Omental fat pad (tissue), 4 donors: ENCODE measurements around the gene POP5. TPM values are rescaled to one million over a fixed set of nuclear protein-coding genes. Genes with fewer than 3 reads are reported as not detected.
A peak's percentile ranks its signal among the peaks of the same experiment; 100 is the strongest.

Source experiments
- ATAC-seq: fragments of 150-250 bp; one replicate; pipeline ENCODE4 v1.9.1; 2016; ENCODE audit warnings: mild to moderate bottlenecking, moderate library complexity; ENCODE audit not compliant: low FRiP score
- DNase-seq: peaks from one replicate; pipeline ENCODE4 v3.0.0-alpha.2; 2019; ENCODE audit warnings: low spot score
- total RNA-seq, 4 donors: library from RNA; depleted of rRNA; stranded (reverse); fragments of >200 nt; gene quantifications; one replicate each; pipeline ENCODE4 v1.1.0, GENCODE V29; 2016
- TF ChIP-seq, protein P1 (sequence below), 3 donors: fragments of 450-650 bp; IDR thresholded peaks; one replicate each; pipeline ENCODE4 v1.5.1; 2016 to 2017; ENCODE audit warnings: antibody characterized with exemption in 3 of 3, mild to moderate bottlenecking in 3 of 3, moderate library complexity in 2 of 3

POP5 gene
- total RNA-seq, 4 donors from 2014 or later: 20.9 to 44.6 (median 34.3) TPM

DNA sequence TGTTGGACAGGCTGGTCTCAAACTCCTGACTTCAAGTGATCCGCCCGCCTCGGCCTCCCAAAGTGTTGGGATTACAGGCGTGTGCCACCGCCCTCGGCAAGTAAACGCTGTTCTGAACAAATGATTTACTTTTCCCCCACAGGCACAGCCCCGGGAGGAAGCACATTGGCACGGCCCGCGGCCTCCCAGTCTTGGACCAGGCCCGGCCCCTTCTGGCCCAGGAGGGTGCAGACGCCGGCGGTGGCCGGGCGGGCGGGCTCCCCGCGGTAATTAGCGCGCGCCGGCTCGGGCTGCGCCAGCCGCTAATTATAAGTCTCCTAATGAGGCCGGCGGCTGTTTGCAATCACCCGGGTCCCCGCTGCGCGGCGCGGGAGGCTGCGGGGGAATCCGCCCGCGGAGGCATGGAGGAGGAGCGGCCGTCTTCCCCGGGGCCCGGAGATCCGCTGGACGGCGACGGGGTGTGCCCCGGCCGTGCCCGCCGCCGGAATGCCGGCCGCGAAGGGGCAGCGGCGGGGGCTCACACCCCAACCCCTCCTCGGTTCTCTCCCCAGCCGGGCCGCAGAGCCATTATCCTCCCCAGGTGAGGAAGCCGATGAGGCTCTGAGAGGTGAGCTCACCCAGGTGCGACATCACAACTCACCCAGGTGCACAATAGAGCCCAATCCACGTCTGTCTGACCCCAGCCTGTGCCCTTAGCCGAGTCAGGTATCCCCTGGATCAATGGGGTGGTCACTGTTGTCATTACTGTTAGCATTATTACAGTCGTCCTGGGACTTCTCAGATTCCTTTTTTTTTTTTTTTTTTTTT lies 3.3 kb upstream of the POP5 start:
- DNase-seq: no peak
- ATAC-seq: peak; percentile 10
- TF ChIP-seq, protein P1, sequence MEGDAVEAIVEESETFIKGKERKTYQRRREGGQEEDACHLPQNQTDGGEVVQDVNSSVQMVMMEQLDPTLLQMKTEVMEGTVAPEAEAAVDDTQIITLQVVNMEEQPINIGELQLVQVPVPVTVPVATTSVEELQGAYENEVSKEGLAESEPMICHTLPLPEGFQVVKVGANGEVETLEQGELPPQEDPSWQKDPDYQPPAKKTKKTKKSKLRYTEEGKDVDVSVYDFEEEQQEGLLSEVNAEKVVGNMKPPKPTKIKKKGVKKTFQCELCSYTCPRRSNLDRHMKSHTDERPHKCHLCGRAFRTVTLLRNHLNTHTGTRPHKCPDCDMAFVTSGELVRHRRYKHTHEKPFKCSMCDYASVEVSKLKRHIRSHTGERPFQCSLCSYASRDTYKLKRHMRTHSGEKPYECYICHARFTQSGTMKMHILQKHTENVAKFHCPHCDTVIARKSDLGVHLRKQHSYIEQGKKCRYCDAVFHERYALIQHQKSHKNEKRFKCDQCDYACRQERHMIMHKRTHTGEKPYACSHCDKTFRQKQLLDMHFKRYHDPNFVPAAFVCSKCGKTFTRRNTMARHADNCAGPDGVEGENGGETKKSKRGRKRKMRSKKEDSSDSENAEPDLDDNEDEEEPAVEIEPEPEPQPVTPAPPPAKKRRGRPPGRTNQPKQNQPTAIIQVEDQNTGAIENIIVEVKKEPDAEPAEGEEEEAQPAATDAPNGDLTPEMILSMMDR (IDR thresholded peaks at IDR 0.05): no peak

DNA sequence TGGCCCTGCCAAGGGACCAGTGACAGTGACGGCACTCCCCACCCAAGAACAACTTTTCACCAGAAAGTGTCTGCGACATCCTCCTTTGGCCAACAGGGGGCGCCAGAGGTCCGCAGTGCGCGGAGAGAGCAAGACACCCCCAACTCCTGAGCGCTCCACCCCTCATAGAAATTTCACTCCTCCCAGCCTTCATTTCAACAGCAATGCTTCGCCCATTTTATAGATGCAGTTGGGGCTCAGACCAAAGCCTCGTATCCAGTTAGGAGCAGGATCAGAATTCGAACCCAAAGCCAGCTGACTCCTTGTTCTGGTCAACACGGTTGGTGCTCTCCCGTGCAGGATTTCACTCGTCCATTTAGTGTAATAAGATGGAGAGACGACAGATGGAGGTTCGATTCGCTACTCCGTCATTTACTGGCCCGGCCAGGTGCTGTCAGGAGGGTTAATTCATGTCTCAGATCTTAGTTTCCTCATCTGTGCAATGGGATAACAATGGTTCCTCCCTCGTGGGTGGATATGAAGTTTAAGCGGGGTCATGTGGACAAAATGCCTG lies 2.4 kb upstream of the POP5 start:
- ATAC-seq: no peak
- DNase-seq: peak; percentile 65
- TF ChIP-seq, protein P1 (IDR thresholded peaks at IDR 0.05): peak in 2 of 3 donors; percentile 59 to 68

DNA sequence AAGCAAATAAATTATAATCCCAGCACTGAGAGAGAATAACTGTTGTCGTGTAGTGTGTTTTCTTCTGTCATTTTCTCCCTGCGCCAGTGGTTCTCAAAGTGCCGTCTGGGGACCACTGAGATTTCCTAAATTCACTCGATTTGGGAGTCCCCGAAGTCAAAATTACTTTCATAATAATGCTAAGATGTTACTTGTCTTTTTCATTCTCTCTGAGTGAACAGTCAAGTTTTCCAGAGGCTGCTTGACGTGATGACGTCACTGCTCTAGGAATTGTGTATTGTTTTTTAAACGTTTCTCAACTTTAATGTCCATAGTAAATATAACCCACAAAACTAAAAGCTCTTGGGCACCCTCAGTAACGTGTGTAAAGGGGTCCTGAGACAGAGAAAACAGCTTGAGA lies 796 bp upstream of the POP5 start:
- ATAC-seq: no peak
- TF ChIP-seq, protein P1 (IDR thresholded peaks at IDR 0.05): no peak
- DNase-seq: no peak

DNA sequence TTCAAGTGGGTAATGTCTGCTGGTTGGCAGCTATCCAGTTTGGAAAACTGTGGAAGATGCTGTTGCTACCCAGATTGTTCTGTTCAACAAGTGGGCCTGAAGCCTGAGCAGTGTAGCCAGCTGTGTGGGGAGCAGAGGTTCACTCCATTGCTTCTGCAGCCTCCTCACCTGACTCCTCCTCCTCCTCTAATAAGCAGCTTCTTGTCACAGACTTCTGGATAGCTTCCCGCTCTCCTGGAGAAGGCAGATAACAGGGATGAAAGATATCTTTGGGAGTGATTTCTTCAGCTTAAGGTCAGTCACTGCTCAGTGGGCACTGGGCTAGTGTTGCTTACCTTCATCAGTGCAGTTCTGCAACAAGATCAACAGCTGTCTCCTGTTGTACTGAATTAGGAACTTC lies 2.0 kb downstream of the POP5 start:
- TF ChIP-seq, protein P1 (IDR thresholded peaks at IDR 0.05): no peak
- DNase-seq (no peak), ATAC-seq (no peak)

DNA sequence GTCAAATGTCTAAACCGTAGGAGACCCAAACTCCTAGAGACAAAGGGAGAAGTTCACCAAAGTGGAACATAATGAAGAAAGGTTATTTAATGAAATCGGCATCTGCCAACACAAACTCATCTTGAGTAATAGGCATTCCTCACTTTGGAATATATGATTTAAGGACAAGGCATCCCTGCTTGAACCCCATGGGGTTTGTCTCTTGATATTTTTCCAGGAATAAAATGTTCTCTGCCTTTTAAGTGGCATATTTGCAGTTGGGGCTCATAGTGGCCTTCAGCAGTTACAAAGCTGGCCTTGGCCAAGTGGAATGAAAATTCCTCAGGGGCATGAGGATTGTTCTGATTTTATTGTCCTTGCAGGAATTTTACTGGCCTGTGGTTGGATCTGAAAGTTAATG lies 7.1 kb downstream of the POP5 start:
- TF ChIP-seq, protein P1 (IDR thresholded peaks at IDR 0.05): no peak
- DNase-seq (no peak), ATAC-seq (no peak)

DNA sequence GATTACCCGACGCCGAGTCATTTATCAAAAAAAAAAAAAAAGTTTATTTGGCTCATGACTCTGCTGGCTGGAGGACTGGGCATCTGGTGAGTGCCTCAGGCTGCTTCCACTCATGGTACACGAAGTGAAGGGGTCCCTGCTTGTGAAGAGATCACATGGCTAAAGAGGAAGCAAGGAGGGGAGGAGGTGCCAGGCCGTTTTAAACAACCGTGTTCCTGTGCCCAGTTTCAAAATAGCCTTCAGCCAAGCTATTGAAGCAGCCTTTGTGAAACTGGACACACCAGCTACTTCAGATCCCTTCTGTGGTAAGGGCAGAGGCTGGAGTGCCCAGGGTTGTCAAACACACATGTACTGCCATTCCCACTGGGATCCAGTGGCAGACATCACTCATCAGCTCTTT lies 7.6 kb downstream of the POP5 start:
- DNase-seq: no peak
- ATAC-seq: no peak
- TF ChIP-seq, protein P1 (IDR thresholded peaks at IDR 0.05): no peak

DNA sequence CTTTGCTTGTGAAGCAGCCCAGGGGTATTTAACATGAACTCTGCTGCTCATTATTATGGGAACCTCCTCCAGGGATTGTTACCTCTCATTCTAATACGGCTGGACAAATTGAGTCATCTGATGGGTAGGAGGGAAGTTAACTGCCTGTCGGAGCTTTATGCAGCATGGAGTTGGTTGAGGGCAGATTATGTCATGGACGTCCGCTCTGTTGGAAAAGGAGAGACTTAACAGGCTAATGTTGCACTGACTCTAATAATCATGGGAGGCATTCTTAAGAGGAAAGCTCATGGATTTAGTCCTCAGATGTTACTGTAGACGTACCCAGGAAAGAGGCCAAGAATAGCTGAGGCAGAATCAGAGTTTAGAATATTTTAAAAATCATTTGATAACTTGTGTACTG lies 9.9 kb downstream of the POP5 start:
- TF ChIP-seq, protein P1 (IDR thresholded peaks at IDR 0.05): no peak
- DNase-seq: no peak
- ATAC-seq: peak; percentile 41
